ENCODE data around the gene BIRC2.

GRCh38 chr11:102405501-102405900, 58.5 kb downstream of the BIRC2 start:
- TF ChIP-seq, protein P1, sequence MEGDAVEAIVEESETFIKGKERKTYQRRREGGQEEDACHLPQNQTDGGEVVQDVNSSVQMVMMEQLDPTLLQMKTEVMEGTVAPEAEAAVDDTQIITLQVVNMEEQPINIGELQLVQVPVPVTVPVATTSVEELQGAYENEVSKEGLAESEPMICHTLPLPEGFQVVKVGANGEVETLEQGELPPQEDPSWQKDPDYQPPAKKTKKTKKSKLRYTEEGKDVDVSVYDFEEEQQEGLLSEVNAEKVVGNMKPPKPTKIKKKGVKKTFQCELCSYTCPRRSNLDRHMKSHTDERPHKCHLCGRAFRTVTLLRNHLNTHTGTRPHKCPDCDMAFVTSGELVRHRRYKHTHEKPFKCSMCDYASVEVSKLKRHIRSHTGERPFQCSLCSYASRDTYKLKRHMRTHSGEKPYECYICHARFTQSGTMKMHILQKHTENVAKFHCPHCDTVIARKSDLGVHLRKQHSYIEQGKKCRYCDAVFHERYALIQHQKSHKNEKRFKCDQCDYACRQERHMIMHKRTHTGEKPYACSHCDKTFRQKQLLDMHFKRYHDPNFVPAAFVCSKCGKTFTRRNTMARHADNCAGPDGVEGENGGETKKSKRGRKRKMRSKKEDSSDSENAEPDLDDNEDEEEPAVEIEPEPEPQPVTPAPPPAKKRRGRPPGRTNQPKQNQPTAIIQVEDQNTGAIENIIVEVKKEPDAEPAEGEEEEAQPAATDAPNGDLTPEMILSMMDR (IDR thresholded peaks at IDR 0.05): no peak
- TF ChIP-seq POLR2A (IDR thresholded peaks at IDR 0.05): no peak
